OCI-LY7 (cell line): Measurements from ENCODE around the gene STPG4.

Source experiments
- CTCF ChIP-seq: fragments of 200-600 bp; sonication (generic); conservative IDR thresholded peaks from 2 replicates; pipeline ENCODE4 v1.5.1; 2014; ENCODE audit warnings: mild to moderate bottlenecking, antibody characterized with exemption, low read length, moderate library complexity, mixed read lengths
- EZH2phosphoT487 ChIP-seq: fragments of 200-600 bp; sonication (generic); IDR thresholded peaks from 2 replicates; pipeline ENCODE4 v1.6.1; 2018; ENCODE audit warnings: low read depth, borderline replicate concordance, mild to moderate bottlenecking, mixed run types, antibody characterized with exemption, low read length, moderate library complexity, mixed read lengths

- TF ChIP-seq CTCF (no peak), EZH2phosphoT487 (no peak)
Observed at GRCh38 chr2:47145466-47145865, 9.6 kb downstream of the STPG4 start.
